Neural cell (in vitro differentiated cells): ENCODE data around the gene TMEM127. TPM values are rescaled to one million over a fixed set of nuclear protein-coding genes. Genes with fewer than 3 reads are reported as not detected.

ENCODE experiments used
- H2AFZ ChIP-seq: fragments of 200-600, 300-800 bp; sonication (generic), shearing (Covaris generic); 2 replicates; pipeline ENCODE4 v1.6.0; 2014; ENCODE audit warnings: low read depth, mild to moderate bottlenecking, antibody characterized with exemption, low read length, moderate library complexity
- H3F3A ChIP-seq: fragments of 200-600 bp; shearing (Covaris generic); 2 replicates; pipeline ENCODE4 v1.6.1; 2016; ENCODE audit warnings: mild to moderate bottlenecking, moderate library complexity, mixed read lengths, antibody characterized with exemption, low read length; ENCODE audit not compliant: insufficient read depth, poor library complexity, severe bottlenecking
- H3K27ac ChIP-seq: fragments of 200-600, 300-800 bp; sonication (generic), shearing (Covaris generic); 2 replicates; pipeline ENCODE4 v1.5.1; 2014; ENCODE audit warnings: mild to moderate bottlenecking, low read length, moderate library complexity
- H3K27me3 ChIP-seq: fragments of 300-800, 200-600 bp; sonication (generic), shearing (Covaris generic); 2 replicates; pipeline ENCODE4 v1.6.0; 2014; ENCODE audit warnings: mild to moderate bottlenecking, low read depth, low read length, moderate library complexity; ENCODE audit not compliant: insufficient read depth
- H3K36me3 ChIP-seq: fragments of 300-800, 200-600 bp; sonication (generic), shearing (Covaris generic); 2 replicates; pipeline ENCODE4 v1.5.1; 2014; ENCODE audit warnings: mild to moderate bottlenecking, antibody characterized with exemption, low read length, moderate library complexity; ENCODE audit not compliant: insufficient read depth
- H3K4me2 ChIP-seq: fragments of 300-800, 200-600 bp; sonication (generic), shearing (Covaris generic); 2 replicates; pipeline ENCODE4 v1.6.0; 2014; ENCODE audit warnings: mild to moderate bottlenecking, low read length
- H3K4me3 ChIP-seq: fragments of 300-800, 200-600 bp; sonication (generic), shearing (Covaris generic); 2 replicates; pipeline ENCODE4 v1.5.1; 2014; ENCODE audit warnings: mild to moderate bottlenecking, low read length, moderate library complexity
- H3K79me2 ChIP-seq: fragments of 200-600 bp; shearing (Covaris generic); replicated peaks from 2 replicates; pipeline ENCODE4 v1.6.0; 2014; ENCODE audit warnings: mild to moderate bottlenecking, low read length, moderate library complexity; ENCODE audit not compliant: insufficient read depth
- H3K9ac ChIP-seq: fragments of 300-800, 200-600 bp; sonication (generic), shearing (Covaris generic); 2 replicates; pipeline ENCODE4 v1.6.1; 2016; ENCODE audit warnings: mild to moderate bottlenecking, low read length, mixed read lengths
- H3K9me2 ChIP-seq: fragments of 200-600 bp; shearing (Covaris generic); 2 replicates; pipeline ENCODE4 v1.6.1; 2016; ENCODE audit warnings: mild to moderate bottlenecking, low read length, mixed read lengths; ENCODE audit not compliant: insufficient read depth
- H3K9me3 ChIP-seq: fragments of 200-600, 300-800 bp; sonication (generic), shearing (Covaris generic); 2 replicates; pipeline ENCODE4 v1.6.1; 2016; ENCODE audit warnings: mild to moderate bottlenecking, mixed run types, low read length, moderate library complexity, mixed read lengths
- H4K20me1 ChIP-seq: fragments of 200-600 bp; shearing (Covaris generic); 2 replicates; pipeline ENCODE4 v1.6.1; 2016; ENCODE audit warnings: mild to moderate bottlenecking, mixed run types; ENCODE audit not compliant: insufficient read depth
- EP300 ChIP-seq: fragments of 450-650 bp; conservative IDR thresholded peaks from 2 replicates; pipeline ENCODE4 v1.6.1; 2014; ENCODE audit warnings: antibody characterized with exemption, mild to moderate bottlenecking, moderate library complexity; ENCODE audit not compliant: poor library complexity, severe bottlenecking
- EZH2 ChIP-seq: fragments of 200-600, 300-800 bp; shearing (Covaris generic), sonication (generic); IDR thresholded peaks from 2 replicates; pipeline ENCODE4 v1.6.1; 2014; ENCODE audit warnings: antibody characterized with exemption, low read length, borderline replicate concordance, mild to moderate bottlenecking; ENCODE audit not compliant: insufficient read depth, poor library complexity, severe bottlenecking
- MXI1 ChIP-seq: fragments of 450-650 bp; conservative IDR thresholded peaks from 2 replicates; pipeline ENCODE4 v1.6.1; 2014; ENCODE audit warnings: antibody characterized with exemption, mild to moderate bottlenecking; ENCODE audit not compliant: poor library complexity, severe bottlenecking
- POLR2AphosphoS5 ChIP-seq: IDR thresholded peaks from 2 replicates; pipeline ENCODE4 v1.6.1; 2012
- RAD21 ChIP-seq: fragments of 450-650 bp; conservative IDR thresholded peaks from 2 replicates; pipeline ENCODE4 v1.6.1; 2014; ENCODE audit warnings: antibody characterized with exemption, mild to moderate bottlenecking, moderate library complexity
- SMC3 ChIP-seq: fragments of 450-650 bp; conservative IDR thresholded peaks from 2 replicates; pipeline ENCODE4 v1.6.1; 2014; ENCODE audit warnings: antibody characterized with exemption, mild to moderate bottlenecking, moderate library complexity; ENCODE audit not compliant: poor library complexity
- TAF1 ChIP-seq: IDR thresholded peaks from 2 replicates; pipeline ENCODE4 v1.6.1; 2012; ENCODE audit warnings: low read depth
- polyA plus RNA-seq: library from polyadenylated mRNA; depleted of rRNA; stranded (reverse); fragments of >200 nt; gene quantifications from 2 replicates; pipeline ENCODE4 v1.2.3, GENCODE V29; 2014
- TF ChIP-seq, protein P1 (sequence below): fragments of 450-650 bp; IDR thresholded peaks from 2 replicates; pipeline ENCODE4 v1.5.1; 2014; ENCODE audit warnings: antibody characterized with exemption, mild to moderate bottlenecking, moderate library complexity; ENCODE audit not compliant: poor library complexity, severe bottlenecking
- TF ChIP-seq, protein P2 (sequence below): IDR thresholded peaks from 2 replicates; pipeline ENCODE4 v1.6.1; 2012; ENCODE audit warnings: borderline replicate concordance

Gene TMEM127
- polyA plus RNA-seq, 1 donor from 2014 or later: 19.1 TPM

DNA sequence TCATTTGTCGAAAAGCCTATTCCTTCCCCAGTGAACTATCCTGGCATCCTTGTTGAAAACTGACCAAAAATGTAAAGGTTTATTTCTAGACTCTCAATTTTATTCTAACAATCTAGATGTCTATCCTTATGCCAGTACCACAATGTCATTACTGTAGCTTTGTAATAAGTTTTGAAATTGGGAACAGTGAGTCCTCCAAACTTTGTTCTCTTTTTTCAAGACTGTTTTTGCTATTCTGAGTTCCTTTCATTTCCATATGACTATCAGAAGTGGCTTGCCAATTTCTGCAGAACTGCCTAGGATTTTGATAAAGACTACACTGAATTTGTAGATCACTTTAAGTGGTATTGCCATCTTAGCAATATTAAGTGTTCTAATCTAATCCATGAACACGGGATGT is 66.9 kb downstream of the TMEM127 start:
- Histone ChIP-seq H3K9me2 (no peaks in the 10 kb centered on the region), H3K4me2 (no peak overlapping the region), H3K9ac (no peak overlapping the region), H3K9me3 (no peaks in the 10 kb centered on the region), H3F3A (no peaks in the 10 kb centered on the region), H2AFZ (no peak overlapping the region), H3K27me3 (no peaks in the 10 kb centered on the region), H3K4me3 (no peak overlapping the region), H3K79me2 (peaks cover 59% of the 10 kb centered on the region), H4K20me1 (no peaks in the 10 kb centered on the region), H3K36me3 (peaks cover 4% of the 10 kb centered on the region), H3K27ac (no peak overlapping the region)
- TF ChIP-seq, protein P1, sequence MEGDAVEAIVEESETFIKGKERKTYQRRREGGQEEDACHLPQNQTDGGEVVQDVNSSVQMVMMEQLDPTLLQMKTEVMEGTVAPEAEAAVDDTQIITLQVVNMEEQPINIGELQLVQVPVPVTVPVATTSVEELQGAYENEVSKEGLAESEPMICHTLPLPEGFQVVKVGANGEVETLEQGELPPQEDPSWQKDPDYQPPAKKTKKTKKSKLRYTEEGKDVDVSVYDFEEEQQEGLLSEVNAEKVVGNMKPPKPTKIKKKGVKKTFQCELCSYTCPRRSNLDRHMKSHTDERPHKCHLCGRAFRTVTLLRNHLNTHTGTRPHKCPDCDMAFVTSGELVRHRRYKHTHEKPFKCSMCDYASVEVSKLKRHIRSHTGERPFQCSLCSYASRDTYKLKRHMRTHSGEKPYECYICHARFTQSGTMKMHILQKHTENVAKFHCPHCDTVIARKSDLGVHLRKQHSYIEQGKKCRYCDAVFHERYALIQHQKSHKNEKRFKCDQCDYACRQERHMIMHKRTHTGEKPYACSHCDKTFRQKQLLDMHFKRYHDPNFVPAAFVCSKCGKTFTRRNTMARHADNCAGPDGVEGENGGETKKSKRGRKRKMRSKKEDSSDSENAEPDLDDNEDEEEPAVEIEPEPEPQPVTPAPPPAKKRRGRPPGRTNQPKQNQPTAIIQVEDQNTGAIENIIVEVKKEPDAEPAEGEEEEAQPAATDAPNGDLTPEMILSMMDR: no peak
- TF ChIP-seq MXI1: no peak
- TF ChIP-seq EP300: no peak
- TF ChIP-seq POLR2AphosphoS5: no peak
- TF ChIP-seq SMC3: no peak
- TF ChIP-seq, protein P2, sequence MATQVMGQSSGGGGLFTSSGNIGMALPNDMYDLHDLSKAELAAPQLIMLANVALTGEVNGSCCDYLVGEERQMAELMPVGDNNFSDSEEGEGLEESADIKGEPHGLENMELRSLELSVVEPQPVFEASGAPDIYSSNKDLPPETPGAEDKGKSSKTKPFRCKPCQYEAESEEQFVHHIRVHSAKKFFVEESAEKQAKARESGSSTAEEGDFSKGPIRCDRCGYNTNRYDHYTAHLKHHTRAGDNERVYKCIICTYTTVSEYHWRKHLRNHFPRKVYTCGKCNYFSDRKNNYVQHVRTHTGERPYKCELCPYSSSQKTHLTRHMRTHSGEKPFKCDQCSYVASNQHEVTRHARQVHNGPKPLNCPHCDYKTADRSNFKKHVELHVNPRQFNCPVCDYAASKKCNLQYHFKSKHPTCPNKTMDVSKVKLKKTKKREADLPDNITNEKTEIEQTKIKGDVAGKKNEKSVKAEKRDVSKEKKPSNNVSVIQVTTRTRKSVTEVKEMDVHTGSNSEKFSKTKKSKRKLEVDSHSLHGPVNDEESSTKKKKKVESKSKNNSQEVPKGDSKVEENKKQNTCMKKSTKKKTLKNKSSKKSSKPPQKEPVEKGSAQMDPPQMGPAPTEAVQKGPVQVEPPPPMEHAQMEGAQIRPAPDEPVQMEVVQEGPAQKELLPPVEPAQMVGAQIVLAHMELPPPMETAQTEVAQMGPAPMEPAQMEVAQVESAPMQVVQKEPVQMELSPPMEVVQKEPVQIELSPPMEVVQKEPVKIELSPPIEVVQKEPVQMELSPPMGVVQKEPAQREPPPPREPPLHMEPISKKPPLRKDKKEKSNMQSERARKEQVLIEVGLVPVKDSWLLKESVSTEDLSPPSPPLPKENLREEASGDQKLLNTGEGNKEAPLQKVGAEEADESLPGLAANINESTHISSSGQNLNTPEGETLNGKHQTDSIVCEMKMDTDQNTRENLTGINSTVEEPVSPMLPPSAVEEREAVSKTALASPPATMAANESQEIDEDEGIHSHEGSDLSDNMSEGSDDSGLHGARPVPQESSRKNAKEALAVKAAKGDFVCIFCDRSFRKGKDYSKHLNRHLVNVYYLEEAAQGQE: no peak
- no peak for TF ChIP-seq TAF1
- no peak for TF ChIP-seq EZH2
- no peak for TF ChIP-seq RAD21

Other genes with a start within 250 kb of the TMEM127 start
- gene GPAT2, start 231.1 kb downstream of the TMEM127 start, polyA plus RNA-seq: not detected in 2 replicates
- not detected in 2 replicates for gene ADRA2B, start 149.4 kb downstream of the TMEM127 start, polyA plus RNA-seq
- gene ASTL, start 127.5 kb downstream of the TMEM127 start, polyA plus RNA-seq: not detected in 2 replicates
- gene DUSP2, start 120.6 kb downstream of the TMEM127 start, polyA plus RNA-seq: 1.5 and 2.1 TPM in 2 replicates
- 155 and 160 TPM in 2 replicates for gene STARD7, start 57.2 kb downstream of the TMEM127 start, polyA plus RNA-seq
- gene CIAO1, start 228 bp upstream of the TMEM127 start, polyA plus RNA-seq: 182 and 188 TPM in 2 replicates
- 70.4 and 75.7 TPM in 2 replicates for gene SNRNP200, start 39.5 kb upstream of the TMEM127 start, polyA plus RNA-seq
- not detected in 2 replicates for gene ITPRIPL1, start 59.3 kb upstream of the TMEM127 start, polyA plus RNA-seq
- 0.82 and 2.7 TPM in 2 replicates for gene NCAPH, start 69.8 kb upstream of the TMEM127 start, polyA plus RNA-seq
- 0.20 TPM in 1 of 2 replicates, not detected in the other for gene NEURL3, start 239.4 kb upstream of the TMEM127 start, polyA plus RNA-seq